DOHH2 (cell line): ENCODE data around the gene SEC22A.

Experiments used
- H3F3A ChIP-seq: fragments of 200-600 bp; sonication (generic), shearing (Covaris generic); 2 replicates; pipeline ENCODE4 v1.6.0; 2016; ENCODE audit warnings: antibody characterized with exemption, mild to moderate bottlenecking; ENCODE audit not compliant: control insufficient read depth, insufficient read depth
- H3K27ac ChIP-seq: fragments of 200-600 bp; sonication (generic); 2 replicates; pipeline ENCODE4 v1.5.1; 2014; ENCODE audit warnings: low read depth, mild to moderate bottlenecking, low read length, moderate library complexity
- H3K27me3 ChIP-seq: fragments of 200-600 bp; sonication (generic); 2 replicates; pipeline ENCODE4 v1.6.1; 2014; ENCODE audit warnings: mild to moderate bottlenecking, low read length, mixed read lengths; ENCODE audit not compliant: control insufficient read depth
- H3K36me3 ChIP-seq: fragments of 200-600 bp; sonication (generic); 2 replicates; pipeline ENCODE4 v1.6.1; 2014; ENCODE audit warnings: mild to moderate bottlenecking, low read length, moderate library complexity, mixed read lengths; ENCODE audit not compliant: control insufficient read depth
- H3K4me1 ChIP-seq: fragments of 200-600 bp; sonication (generic); 2 replicates; pipeline ENCODE4 v1.6.1; 2014; ENCODE audit warnings: mild to moderate bottlenecking, low read length, mixed read lengths; ENCODE audit not compliant: control insufficient read depth
- H3K4me2 ChIP-seq: fragments of 200-600 bp; sonication (generic); 2 replicates; pipeline ENCODE4 v1.6.0; 2014; ENCODE audit warnings: mild to moderate bottlenecking, low read length, moderate library complexity
- H3K4me3 ChIP-seq: fragments of 200-600 bp; sonication (generic); 2 replicates; pipeline ENCODE4 v1.5.1; 2014; ENCODE audit warnings: mild to moderate bottlenecking, low read length, mixed read lengths
- H3K79me2 ChIP-seq: fragments of 200-600 bp; sonication (generic); 2 replicates; pipeline ENCODE4 v1.6.1; 2014; ENCODE audit warnings: mild to moderate bottlenecking, low read length, mixed read lengths; ENCODE audit not compliant: control insufficient read depth
- H3K9me2 ChIP-seq: fragments of 200-600 bp; sonication (generic); replicated peaks from 2 replicates; pipeline ENCODE4 v1.6.1; 2014; ENCODE audit warnings: mild to moderate bottlenecking, low read length, mixed read lengths; ENCODE audit not compliant: control insufficient read depth
- H3K9me3 ChIP-seq: fragments of 200-600 bp; sonication (generic); 2 replicates; pipeline ENCODE4 v1.6.1; 2014; ENCODE audit warnings: antibody characterized with exemption, low read length, mixed read lengths; ENCODE audit not compliant: control insufficient read depth, insufficient read depth
- H4K20me1 ChIP-seq: fragments of 200-600 bp; sonication (generic); 2 replicates; pipeline ENCODE4 v1.6.0; 2014; ENCODE audit warnings: low read depth, mild to moderate bottlenecking, antibody characterized with exemption, low read length, moderate library complexity; ENCODE audit not compliant: control insufficient read depth, insufficient read depth
- EZH2phosphoT487 ChIP-seq: fragments of 200-600 bp; sonication (generic); IDR thresholded peaks from 2 replicates; pipeline ENCODE4 v1.6.1; 2017; ENCODE audit warnings: borderline replicate concordance, mild to moderate bottlenecking, antibody characterized with exemption, low read length, moderate library complexity, mixed read lengths
- TF ChIP-seq, protein P1 (sequence below): fragments of 200-600 bp; sonication (generic); IDR thresholded peaks from one replicate; pipeline ENCODE4 v1.5.1; 2014; ENCODE audit warnings: antibody characterized with exemption, mild to moderate bottlenecking, low read depth, low read length; ENCODE audit not compliant: poor library complexity, severe bottlenecking

Gene SEC22A

DNA sequence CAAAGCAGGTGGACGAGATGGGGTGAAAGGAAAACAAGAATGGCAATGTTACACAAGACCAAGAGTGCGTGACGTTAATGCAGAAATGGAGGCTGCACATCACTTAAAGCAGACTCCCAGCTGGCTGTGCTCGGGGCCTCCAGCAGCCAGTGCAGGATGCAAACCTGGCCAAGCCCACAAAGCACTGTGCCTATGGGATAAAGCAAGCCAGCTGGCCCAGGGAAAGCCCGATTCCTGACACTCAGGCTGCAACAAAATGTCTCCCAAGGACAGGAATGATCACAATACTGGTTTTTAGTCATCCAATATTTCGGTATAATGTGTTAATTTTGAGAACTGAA is 86.2 kb downstream of the SEC22A start:
- H3K9me2 ChIP-seq, result no peaks in the 10 kb centered on the region
- no peaks in the 10 kb centered on the region for H4K20me1 ChIP-seq

DNA sequence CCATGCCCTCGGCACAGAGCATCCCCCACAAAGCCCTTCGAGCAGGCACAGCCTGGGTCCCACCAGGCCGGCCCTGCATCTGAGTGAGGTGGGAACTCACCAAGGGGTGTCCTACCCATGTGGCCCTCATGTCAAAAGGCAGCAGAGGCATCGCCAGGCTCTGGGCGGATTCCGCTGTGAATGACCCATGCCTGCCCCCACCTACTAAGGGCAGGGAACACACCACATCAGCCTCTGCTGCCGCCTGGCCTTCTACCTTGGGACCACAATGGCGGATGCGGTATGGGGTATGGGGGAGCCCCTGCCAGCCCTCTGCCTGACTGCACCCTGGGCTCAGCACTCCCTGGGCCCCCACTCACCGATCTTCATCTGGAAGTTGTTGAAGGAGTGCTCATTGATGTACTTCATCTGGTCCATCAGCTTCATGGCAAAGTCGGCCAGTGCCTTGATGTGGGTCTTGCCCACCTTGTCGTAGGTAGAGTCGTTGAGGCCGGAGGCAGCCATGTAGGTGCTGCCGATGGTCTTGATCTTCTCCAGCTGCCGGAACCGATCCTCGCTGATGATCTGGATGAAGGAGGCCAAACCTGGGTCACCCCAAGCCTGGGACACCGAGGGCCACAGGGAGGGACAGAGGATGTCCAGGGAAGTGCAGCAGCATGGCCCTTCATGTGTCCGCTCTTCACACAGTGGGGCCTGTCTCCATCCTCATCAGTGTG is 87.8 kb downstream of the SEC22A start:
- no peaks in the 10 kb centered on the region for H3K27me3 ChIP-seq
- no peaks in the 10 kb centered on the region for H3K36me3 ChIP-seq
- no peak overlapping the region for H3K4me2 ChIP-seq
- H3F3A ChIP-seq, result no peaks in the 10 kb centered on the region
- no peak overlapping the region for H3K4me3 ChIP-seq
- no peaks in the 10 kb centered on the region for H4K20me1 ChIP-seq
- no peak overlapping the region for H3K27ac ChIP-seq
- no peaks in the 10 kb centered on the region for H3K79me2 ChIP-seq
- no peaks in the 10 kb centered on the region for H3K4me1 ChIP-seq
- H3K9me2 ChIP-seq, result no peaks in the 10 kb centered on the region
- TF ChIP-seq, protein P1, sequence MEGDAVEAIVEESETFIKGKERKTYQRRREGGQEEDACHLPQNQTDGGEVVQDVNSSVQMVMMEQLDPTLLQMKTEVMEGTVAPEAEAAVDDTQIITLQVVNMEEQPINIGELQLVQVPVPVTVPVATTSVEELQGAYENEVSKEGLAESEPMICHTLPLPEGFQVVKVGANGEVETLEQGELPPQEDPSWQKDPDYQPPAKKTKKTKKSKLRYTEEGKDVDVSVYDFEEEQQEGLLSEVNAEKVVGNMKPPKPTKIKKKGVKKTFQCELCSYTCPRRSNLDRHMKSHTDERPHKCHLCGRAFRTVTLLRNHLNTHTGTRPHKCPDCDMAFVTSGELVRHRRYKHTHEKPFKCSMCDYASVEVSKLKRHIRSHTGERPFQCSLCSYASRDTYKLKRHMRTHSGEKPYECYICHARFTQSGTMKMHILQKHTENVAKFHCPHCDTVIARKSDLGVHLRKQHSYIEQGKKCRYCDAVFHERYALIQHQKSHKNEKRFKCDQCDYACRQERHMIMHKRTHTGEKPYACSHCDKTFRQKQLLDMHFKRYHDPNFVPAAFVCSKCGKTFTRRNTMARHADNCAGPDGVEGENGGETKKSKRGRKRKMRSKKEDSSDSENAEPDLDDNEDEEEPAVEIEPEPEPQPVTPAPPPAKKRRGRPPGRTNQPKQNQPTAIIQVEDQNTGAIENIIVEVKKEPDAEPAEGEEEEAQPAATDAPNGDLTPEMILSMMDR, result no peak
- no peak for TF ChIP-seq EZH2phosphoT487
- H3K9me3 ChIP-seq, result no peaks in the 10 kb centered on the region

More for the DNA sequence above, 86.2 kb downstream of the SEC22A start:
- Histone ChIP-seq H3K9me3 (no peaks in the 10 kb centered on the region), H3K79me2 (no peaks in the 10 kb centered on the region), H3K27ac (no peak overlapping the region), H3K4me1 (no peaks in the 10 kb centered on the region), H3F3A (no peaks in the 10 kb centered on the region), H3K36me3 (no peaks in the 10 kb centered on the region), H3K27me3 (no peaks in the 10 kb centered on the region), H3K4me3 (no peak overlapping the region), H3K4me2 (no peak overlapping the region)
- TF ChIP-seq, protein P1, result no peak
- TF ChIP-seq EZH2phosphoT487, result no peak

DNA sequence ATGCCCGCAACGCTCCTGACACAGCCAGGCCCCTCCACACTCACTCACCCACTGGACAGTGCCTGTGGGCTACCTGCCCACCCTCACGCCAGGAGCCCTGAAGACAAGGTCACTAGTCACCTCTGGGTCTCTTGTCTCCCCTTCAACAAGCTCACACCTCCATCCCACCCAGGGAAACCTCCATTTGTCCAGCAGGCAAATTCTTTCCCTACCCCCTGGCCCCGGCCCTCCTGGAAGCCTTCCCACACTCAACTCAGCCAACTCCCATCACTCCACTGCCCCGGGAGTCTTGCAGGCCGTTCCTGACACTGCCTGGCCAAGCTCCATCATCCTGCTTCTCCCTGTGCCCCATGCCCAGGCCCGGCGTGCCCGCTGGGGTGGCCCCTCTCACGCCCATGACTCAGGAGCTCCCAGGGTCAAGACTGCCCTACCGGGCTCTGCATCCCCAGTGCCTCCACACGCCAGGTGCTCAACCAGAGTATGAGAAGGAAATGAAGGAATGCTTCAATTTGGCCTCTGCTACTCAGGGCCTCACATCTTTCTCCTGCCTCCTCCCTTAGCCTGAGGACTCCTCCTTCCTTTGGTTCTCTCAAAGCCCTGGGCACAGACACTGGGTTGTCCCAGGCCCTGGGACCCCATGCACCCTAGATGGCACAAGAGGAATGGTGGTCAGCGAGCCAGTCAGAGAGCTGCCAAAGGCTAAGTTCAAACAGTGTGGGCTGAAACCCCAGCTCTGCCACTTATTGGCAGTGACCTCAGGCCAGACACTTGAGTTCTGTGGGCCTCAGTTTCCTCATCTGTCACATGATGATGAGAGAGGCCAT is 88.6 kb downstream of the SEC22A start:
- Histone ChIP-seq H3K9me3 (no peaks in the 10 kb centered on the region), H4K20me1 (no peaks in the 10 kb centered on the region), H3K79me2 (no peaks in the 10 kb centered on the region), H3K9me2 (no peaks in the 10 kb centered on the region), H3K4me1 (no peaks in the 10 kb centered on the region), H3K27ac (no peak overlapping the region), H3K36me3 (no peaks in the 10 kb centered on the region), H3K4me2 (no peak overlapping the region), H3K4me3 (no peak overlapping the region), H3F3A (no peaks in the 10 kb centered on the region), H3K27me3 (no peaks in the 10 kb centered on the region)
- TF ChIP-seq EZH2phosphoT487, result no peak
- TF ChIP-seq, protein P1, result no peak
